ENCODE measurements around the gene PSTPIP2.

- TF ChIP-seq POLR2A (IDR thresholded peaks at IDR 0.05; ENCODE audit: low read length) (no peak), GATA1 (IDR thresholded peaks at IDR 0.05; ENCODE audit: low read depth, low read length) (no peak)
These were observed 37.8 kb downstream of the PSTPIP2 start for GRCh38 chr18:46034230-46034629.

Measured in erythroblast (primary cell).